DND-41 (cell line): ENCODE results near the gene MYL3.

ENCODE experiments used
- ATAC-seq: fragments of 200-7000 bp; cut with Tn5 transposase; 3 replicates; pipeline ENCODE4 v1.9.1; 2021; ENCODE audit warnings: low read depth; ENCODE audit not compliant: insufficient read depth
- DNase-seq: peaks from one replicate; pipeline ENCODE4 v3.0.0-alpha.2; 2020
- H2AFZ ChIP-seq: 2 replicates; pipeline ENCODE4 v1.6.0; 2012; ENCODE audit warnings: low read depth, low read length
- H3K27ac ChIP-seq: 2 replicates; pipeline ENCODE4 v1.5.1; 2012; ENCODE audit warnings: low read length, inconsistent platforms
- H3K27me3 ChIP-seq: fragments of 200-600 bp; sonication (generic); 2 replicates; pipeline ENCODE4 v1.6.0; 2012; ENCODE audit warnings: low read length, mild to moderate bottlenecking, inconsistent platforms; ENCODE audit not compliant: insufficient read depth, poor library complexity
- H3K36me3 ChIP-seq: 2 replicates; pipeline ENCODE4 v1.5.1; 2012; ENCODE audit warnings: low read length, inconsistent platforms; ENCODE audit not compliant: insufficient read depth
- H3K4me1 ChIP-seq: 2 replicates; pipeline ENCODE4 v1.5.1; 2012; ENCODE audit warnings: mild to moderate bottlenecking, low read length; ENCODE audit not compliant: insufficient read depth
- H3K4me2 ChIP-seq: 2 replicates; pipeline ENCODE4 v1.6.0; 2012; ENCODE audit warnings: mild to moderate bottlenecking, moderate library complexity, low read length, inconsistent platforms; ENCODE audit not compliant: insufficient read depth
- H3K4me3 ChIP-seq, 2 experiments: fragments of 200-600 bp in 1 of 2; shearing (Covaris generic) in 1 of 2; 2 replicates each; pipeline ENCODE4 v1.5.1; 2012 to 2016; ENCODE audit warnings: inconsistent platforms in 2 of 2, low read length in 2 of 2, mild to moderate bottlenecking in 2 of 2, low read depth in 1 of 2, moderate library complexity in 1 of 2
- H3K79me2 ChIP-seq: 2 replicates; pipeline ENCODE4 v1.6.0; 2012; ENCODE audit warnings: low read length, inconsistent platforms; ENCODE audit not compliant: insufficient read depth
- H3K9ac ChIP-seq: 2 replicates; pipeline ENCODE4 v1.6.0; 2012; ENCODE audit warnings: low read depth, mild to moderate bottlenecking, inconsistent platforms, low read length, moderate library complexity
- H3K9me3 ChIP-seq: 2 replicates; pipeline ENCODE4 v1.5.1; 2012; ENCODE audit warnings: low read length, moderate library complexity, mild to moderate bottlenecking, inconsistent platforms; ENCODE audit not compliant: insufficient read depth, severe bottlenecking
- H4K20me1 ChIP-seq: 2 replicates; pipeline ENCODE4 v1.6.0; 2012; ENCODE audit warnings: low read length; ENCODE audit not compliant: insufficient read depth
- EZH2 ChIP-seq: IDR thresholded peaks from 3 replicates; pipeline ENCODE4 v1.6.1; 2012; ENCODE audit warnings: borderline replicate concordance, low read depth, mild to moderate bottlenecking, moderate library complexity, low read length, inconsistent platforms; ENCODE audit not compliant: severe bottlenecking
- TF ChIP-seq, protein P1 (sequence below): IDR thresholded peaks from 2 replicates; pipeline ENCODE4 v1.5.1; 2012; ENCODE audit warnings: borderline replicate concordance, low read length, moderate library complexity, mild to moderate bottlenecking; ENCODE audit not compliant: poor library complexity, severe bottlenecking; ENCODE audit errors: extremely low read depth

MYL3 gene

DNA sequence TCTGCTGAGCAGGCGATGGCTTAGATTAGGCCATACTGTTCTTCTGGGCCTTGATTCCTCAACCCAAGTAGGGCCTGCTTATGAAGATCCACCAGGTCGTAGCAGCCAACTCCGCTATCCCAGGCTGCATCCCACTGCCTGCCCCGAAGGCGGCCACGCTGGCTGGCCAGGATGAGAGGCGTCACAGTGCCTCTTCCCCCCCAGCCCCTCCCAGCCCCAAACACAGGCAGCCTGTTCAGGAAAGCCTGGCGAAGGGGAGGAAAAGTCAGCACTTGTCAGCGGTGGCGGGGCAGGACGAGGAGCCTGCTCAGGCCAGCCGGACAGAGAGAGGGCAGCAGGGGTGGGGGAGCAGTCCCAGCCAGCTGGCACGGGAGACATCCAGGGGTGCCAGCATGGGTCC, 25.5 kb upstream of the MYL3 start:
- H4K20me1 ChIP-seq: no peaks in the 10 kb centered on the region
- DNase-seq (no peak), ATAC-seq (no peak)
- H3K4me1 ChIP-seq: peaks cover 11% of the 10 kb centered on the region
- H3K4me3 ChIP-seq: no peak overlapping the region
- H3K27me3 ChIP-seq: peaks cover 24% of the 10 kb centered on the region
- H3K79me2 ChIP-seq: no peaks in the 10 kb centered on the region
- H3K27ac ChIP-seq: no peak overlapping the region
- TF ChIP-seq EZH2: no peak
- TF ChIP-seq, protein P1, sequence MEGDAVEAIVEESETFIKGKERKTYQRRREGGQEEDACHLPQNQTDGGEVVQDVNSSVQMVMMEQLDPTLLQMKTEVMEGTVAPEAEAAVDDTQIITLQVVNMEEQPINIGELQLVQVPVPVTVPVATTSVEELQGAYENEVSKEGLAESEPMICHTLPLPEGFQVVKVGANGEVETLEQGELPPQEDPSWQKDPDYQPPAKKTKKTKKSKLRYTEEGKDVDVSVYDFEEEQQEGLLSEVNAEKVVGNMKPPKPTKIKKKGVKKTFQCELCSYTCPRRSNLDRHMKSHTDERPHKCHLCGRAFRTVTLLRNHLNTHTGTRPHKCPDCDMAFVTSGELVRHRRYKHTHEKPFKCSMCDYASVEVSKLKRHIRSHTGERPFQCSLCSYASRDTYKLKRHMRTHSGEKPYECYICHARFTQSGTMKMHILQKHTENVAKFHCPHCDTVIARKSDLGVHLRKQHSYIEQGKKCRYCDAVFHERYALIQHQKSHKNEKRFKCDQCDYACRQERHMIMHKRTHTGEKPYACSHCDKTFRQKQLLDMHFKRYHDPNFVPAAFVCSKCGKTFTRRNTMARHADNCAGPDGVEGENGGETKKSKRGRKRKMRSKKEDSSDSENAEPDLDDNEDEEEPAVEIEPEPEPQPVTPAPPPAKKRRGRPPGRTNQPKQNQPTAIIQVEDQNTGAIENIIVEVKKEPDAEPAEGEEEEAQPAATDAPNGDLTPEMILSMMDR: no peak
- H3K9me3 ChIP-seq: no peaks in the 10 kb centered on the region
- H3K9ac ChIP-seq: no peak overlapping the region
- H3K36me3 ChIP-seq: no peaks in the 10 kb centered on the region
- H2AFZ ChIP-seq: no peak overlapping the region
- no peak overlapping the region for H3K4me2 ChIP-seq

DNA sequence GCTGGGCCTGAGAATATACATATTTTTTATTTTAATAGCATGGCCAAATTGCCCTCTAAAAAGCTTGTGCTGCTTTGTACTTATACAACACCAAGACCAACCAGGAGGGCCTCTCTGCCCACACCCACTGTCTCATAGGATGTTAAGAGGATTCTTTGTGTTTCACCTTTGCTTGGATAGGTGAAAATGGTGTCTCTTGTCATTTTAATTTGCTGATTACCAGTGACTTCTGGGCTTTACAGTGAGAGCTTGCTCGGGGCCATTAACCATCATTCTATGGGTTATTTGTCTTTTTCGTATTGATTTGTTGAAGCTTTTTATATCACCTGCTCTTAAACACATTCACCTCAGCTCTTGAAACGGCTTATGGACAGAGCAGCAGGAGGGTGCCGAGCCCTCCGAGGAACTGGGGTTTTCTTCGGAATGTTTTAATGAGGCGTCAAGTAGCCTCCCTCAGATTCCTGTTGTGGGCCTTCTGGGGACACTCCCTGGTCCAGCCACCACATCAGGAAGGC, 24.8 kb upstream of the MYL3 start:
- no peaks in the 10 kb centered on the region for H3K79me2 ChIP-seq
- no peak overlapping the region for H2AFZ ChIP-seq
- TF ChIP-seq, protein P1: no peak
- no peak for TF ChIP-seq EZH2
- DNase-seq (no peak), ATAC-seq (no peak)
- no peak overlapping the region for H3K4me2 ChIP-seq
- H3K27me3 ChIP-seq: peaks cover 20% of the 10 kb centered on the region
- H3K9ac ChIP-seq: no peak overlapping the region
- no peak overlapping the region for H3K4me3 ChIP-seq
- no peaks in the 10 kb centered on the region for H4K20me1 ChIP-seq
- peaks cover 11% of the 10 kb centered on the region for H3K4me1 ChIP-seq
- no peaks in the 10 kb centered on the region for H3K36me3 ChIP-seq
- H3K9me3 ChIP-seq: no peaks in the 10 kb centered on the region
- H3K27ac ChIP-seq: no peak overlapping the region

DNA sequence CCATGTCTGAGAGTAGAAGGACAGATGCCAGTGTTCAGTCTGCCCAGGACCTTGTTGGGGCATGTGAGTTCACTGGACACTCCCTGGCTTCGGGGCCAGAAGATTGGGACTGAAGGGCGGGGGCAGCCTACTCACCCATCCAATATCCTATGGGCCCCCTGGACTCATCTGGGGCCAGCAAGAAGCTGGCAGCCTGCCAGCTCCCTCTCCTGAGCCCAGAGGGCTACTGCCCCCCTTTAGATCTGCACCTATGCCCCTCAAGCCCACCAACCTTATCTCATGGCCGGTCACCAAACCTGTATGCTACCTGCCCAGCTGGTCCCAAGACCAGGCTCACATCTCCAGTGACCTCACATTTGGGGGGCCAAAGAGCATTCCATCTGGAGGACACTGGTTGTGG, 22.4 kb upstream of the MYL3 start:
- Histone ChIP-seq H3K4me1 (no peaks in the 10 kb centered on the region), H3K4me2 (no peak overlapping the region), H3K79me2 (no peaks in the 10 kb centered on the region), H3K27ac (no peak overlapping the region), H3K27me3 (no peaks in the 10 kb centered on the region), H3K4me3 (no peak overlapping the region), H3K36me3 (no peaks in the 10 kb centered on the region), H2AFZ (no peak overlapping the region), H4K20me1 (no peaks in the 10 kb centered on the region), H3K9me3 (no peaks in the 10 kb centered on the region), H3K9ac (no peak overlapping the region)
- no peak for ATAC-seq
- TF ChIP-seq, protein P1: no peak
- TF ChIP-seq EZH2: no peak
- DNase-seq: no peak

DNA sequence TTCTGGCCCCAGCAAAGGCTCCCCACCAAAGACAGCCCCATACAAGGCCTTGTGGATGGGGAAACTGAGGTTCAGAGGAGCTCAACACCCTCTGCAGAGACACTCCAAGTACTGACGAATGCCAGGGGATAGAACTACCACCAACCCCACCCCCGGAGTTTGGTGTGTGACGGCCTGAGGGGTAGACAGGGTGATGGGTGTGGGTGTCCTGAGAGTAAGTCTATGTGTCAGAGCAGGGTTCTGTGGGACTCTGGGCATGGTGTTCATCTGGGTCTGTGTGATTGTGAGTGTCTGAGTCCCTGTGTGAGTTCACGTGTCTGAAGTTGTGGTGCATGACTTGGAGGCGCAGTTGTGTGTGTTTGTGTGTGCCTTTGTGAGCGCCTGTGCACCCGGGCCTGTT, 21.7 kb upstream of the MYL3 start:
- TF ChIP-seq, protein P1: no peak
- TF ChIP-seq EZH2: no peak
- Histone ChIP-seq H3K27ac (no peak overlapping the region), H2AFZ (no peak overlapping the region), H4K20me1 (no peaks in the 10 kb centered on the region), H3K9ac (no peak overlapping the region), H3K4me1 (no peaks in the 10 kb centered on the region), H3K4me2 (no peak overlapping the region), H3K79me2 (no peaks in the 10 kb centered on the region), H3K27me3 (no peaks in the 10 kb centered on the region), H3K9me3 (no peaks in the 10 kb centered on the region), H3K4me3 (no peak overlapping the region), H3K36me3 (no peaks in the 10 kb centered on the region)
- ATAC-seq (no peak), DNase-seq (no peak)
